GM19035 (cell line): Measurements from ENCODE around the gene ITIH4.

Experiments used
- ATAC-seq: cut with Tn5 transposase; IDR thresholded peaks from one replicate; pipeline ENCODE4 v1.9.1; 2021; ENCODE audit not compliant: unreplicated experiment

The ITIH4 gene

GRCh38 chr3:52849656-52850055 lies 19.2 kb upstream of the ITIH4 start:
- no peak for ATAC-seq

- no peak for ATAC-seq
Observed at GRCh38 chr3:52848617-52849016, 18.1 kb upstream of the ITIH4 start.

DNA sequence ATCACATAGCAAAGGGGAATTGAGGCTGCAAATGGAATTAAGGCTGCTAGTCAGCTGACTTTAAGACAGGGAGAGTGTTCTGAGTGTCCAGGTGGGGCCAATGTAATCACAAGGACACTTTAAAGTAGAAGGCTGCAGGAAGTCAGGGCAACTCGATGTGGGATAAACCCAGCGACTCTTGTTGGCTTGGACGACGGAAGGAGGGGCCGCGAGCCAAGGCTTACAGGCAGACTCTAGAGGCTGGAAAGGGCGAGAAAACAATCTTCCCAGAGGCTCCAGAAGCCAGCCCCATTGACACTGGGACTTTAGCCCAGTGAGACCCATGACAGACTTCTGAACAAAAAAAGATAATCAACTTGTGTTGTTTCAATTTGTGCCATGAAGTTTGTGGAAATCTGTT lies 17.3 kb upstream of the ITIH4 start:
- ATAC-seq = no peak

- ATAC-seq = no peak
Observed at GRCh38 chr3:52847241-52847640, 16.8 kb upstream of the ITIH4 start.

GRCh38 chr3:52846432-52846965 lies 16.0 kb upstream of the ITIH4 start:
- no peak for ATAC-seq

- no peak for ATAC-seq
Observed at GRCh38 chr3:52845691-52846431, 15.4 kb upstream of the ITIH4 start.

- ATAC-seq = no peak
Observed at GRCh38 chr3:52845157-52845556, 14.7 kb upstream of the ITIH4 start.

GRCh38 chr3:52844290-52844975 lies 14.0 kb upstream of the ITIH4 start:
- ATAC-seq = no peak

DNA sequence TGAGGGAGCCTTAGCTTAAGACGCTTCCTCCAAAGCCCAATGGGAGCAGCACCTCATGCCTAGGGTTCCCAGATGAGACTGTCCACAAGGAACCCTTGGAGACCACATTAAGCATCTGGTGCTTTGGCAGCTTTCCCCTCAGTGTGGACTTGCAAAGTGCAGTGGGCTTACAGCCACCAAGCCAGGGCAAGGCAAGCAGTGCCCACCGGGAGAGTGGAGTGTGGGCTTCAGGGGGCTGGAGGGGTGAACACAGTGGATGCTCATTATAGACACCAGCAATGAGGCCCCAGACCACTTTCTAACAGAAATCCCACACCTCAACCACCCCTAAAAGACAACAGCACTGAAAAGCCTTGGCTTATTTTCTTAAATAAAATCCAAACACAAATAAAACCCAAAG lies 13.4 kb upstream of the ITIH4 start:
- ATAC-seq = no peak

- ATAC-seq = no peak
Observed at GRCh38 chr3:52843108-52843865, 12.8 kb upstream of the ITIH4 start.

DNA sequence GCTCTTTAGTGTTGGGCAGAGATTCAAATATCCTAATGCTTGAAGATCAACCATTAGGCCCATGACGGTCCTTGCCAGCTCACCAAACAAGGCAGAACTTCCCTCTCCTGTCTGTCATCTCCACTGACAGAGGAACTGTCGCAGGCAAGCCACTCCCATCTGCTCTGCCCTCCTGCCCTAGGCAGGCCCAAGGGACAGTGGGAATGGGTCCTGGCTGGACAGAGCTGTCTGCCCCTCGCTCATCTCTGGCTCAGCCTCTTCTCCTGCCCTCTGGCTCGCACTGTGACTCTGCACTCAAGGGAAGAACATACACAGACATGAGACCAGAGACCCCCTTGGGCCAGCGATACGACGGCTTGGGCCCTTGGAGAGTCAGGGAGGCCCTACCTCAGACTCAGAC lies 12.0 kb upstream of the ITIH4 start:
- no peak for ATAC-seq

DNA sequence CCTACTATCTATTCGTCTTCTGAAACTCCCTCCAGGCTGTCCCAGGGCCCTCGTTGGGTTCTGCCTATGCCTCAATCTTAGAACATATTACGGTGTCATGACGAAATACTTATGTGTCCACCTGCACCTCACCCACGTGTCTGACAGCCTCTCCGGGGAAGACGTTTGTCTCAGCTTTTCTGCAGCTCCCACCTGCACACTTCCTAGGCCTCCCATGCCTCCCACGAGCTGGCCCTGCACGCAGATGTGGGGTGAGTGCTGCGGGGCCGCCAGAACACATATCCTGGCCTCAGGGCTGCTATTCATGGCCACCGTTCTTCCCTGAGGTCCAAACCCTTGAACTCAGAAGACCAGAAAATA lies 11.5 kb upstream of the ITIH4 start:
- ATAC-seq = no peak

DNA sequence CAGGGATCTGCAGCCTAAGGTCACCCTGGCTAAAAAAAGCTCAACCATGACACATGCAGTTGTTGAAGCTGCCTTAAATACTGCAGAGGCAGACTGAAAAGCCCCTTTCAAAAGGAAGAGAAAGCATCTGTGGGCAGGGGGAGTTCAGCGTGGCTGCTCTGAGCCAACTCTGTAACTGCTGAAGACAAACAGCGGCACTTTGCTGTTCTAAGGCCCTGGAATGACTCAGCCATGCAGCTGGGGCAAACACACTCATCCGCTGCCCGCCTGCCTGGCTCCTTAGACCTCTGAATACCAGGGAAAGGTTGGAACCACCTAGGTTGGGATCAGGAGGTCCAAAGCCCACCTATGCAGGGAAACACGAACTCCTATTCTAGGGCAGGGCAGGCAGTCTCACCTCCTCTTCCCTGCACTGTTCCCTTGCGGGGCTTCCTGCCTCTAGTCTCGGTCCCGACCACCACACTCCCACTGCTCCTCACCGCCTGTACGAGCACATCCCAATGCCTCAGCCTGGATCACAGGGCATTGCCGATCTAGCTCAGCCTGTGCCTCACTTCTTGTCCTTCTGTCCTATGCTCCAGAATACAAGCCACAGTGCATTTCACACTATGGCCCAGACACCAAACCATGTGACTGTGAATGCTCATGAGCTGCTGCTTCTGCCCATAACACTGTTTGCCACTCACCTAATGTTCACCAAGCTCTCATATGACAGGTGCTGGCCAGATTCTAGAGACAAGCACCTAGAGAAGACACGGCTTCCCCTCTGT lies 10.9 kb upstream of the ITIH4 start:
- ATAC-seq = no peak

DNA sequence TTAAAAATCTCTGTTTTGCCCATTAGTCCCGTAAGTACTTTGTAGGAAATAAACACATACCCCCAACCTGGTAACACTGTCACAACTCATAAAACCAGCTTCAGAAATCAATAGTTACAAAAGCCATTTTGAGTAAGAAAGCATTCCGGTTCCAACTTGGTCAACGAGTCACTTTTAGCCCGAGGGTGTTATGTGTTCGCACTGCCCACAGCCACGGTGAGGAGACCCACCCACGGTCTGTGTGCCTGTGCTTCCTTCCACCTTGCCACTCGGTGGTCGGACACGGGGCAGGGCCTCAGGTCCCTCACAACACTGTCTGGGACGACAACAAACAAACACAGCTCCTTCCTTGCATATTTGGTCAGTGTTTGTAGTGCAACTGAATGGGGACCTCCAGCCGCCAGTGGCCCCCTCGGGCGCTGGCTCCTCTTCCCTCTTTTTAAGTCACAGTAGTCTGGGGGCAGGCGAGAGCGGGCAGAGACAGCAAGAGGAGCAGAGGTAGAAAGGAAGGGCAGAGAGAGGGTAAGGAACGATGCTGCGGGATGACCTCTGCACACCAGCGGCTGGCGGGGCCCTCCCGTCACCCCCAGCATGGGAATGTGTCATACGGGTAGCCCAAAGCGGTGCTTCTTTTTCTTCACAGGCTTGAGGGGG lies 9.5 kb upstream of the ITIH4 start:
- ATAC-seq = no peak

DNA sequence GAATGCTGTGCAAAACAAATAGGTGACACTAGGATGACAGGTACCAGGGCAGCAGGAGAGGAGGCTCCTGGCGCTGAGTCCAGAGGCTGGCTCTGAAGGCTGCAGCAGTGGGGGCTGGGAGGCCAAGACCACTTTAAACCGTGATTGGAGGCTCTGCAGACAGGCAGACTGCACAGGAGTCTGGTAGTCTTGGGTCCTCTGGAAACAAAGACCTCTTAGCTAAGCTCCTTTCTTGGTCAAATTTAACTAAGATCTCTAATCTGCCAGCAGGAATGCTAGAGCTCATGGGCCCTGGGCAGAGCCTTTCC lies 8.8 kb upstream of the ITIH4 start:
- no peak for ATAC-seq

- ATAC-seq = no peak
Observed at GRCh38 chr3:52838561-52839267, 8.2 kb upstream of the ITIH4 start.

DNA sequence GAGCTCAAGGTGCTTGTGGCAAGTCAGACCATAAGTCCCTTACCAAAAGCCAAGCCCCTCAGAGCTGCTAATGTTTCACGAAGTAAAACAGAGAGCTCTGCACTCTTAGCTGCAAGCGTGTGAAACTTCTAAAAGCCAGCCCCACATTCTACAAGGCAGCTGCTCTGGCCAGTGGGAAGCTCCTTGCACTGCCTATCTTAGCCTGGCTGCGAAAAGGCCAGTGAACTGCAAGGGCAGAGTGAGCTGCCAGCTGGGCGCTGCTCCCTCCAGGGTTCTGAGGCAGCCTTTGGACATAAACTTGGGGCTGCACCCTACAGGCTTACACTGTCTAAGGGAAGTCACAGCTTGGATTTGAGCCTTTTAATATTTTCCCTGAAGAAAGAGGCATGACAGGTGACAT lies 6.5 kb upstream of the ITIH4 start:
- no peak for ATAC-seq

- no peak for ATAC-seq
Observed at GRCh38 chr3:52836471-52836845, 6.0 kb upstream of the ITIH4 start.

DNA sequence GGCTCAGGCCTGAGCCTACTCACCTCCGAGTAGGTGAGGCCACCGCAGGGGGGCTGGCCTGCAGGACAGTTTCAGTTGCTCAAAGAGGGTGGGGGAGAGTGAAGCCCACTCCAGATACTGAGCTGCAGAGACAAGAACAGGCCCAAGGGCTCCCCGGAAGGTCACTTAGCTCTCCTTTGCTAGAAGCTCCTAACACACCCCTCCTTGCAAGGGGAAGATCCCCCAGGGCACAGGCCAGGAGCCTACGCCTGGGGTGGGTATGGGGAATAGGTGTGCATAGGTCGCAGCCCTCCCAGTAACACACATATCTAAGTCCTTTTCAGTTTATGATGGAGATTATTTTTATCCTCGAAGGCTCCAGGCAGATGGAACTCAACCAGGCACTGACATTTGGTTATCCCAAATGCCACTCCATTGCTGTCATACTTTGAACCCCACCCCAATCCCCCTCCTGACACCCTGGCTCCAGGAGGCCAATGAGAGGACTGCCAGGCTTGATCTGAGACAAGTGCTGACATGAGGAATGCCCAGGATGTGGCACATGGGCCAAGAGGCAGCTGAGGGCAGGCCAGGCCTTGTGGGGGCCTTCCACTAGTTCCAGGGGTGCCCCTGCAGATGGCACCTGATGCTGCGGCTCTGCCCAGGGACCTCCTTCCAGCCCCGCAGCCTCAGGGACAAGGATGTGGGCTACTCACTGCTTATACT lies 5.4 kb upstream of the ITIH4 start:
- ATAC-seq = no peak
